Body of pancreas (tissue), 4 donors: ENCODE results near the gene UCHL3.

Experiments
- CTCF ChIP-seq, 7 experiments: fragments of 450-650 bp in 4 of 7; fragments of 200-600 bp in 3 of 7; sonication (generic) in 3 of 7; IDR thresholded peaks; one replicate each; pipeline ENCODE4 v1.5.1; 2016 to 2019; ENCODE audit warnings: antibody characterized with exemption in 7 of 7
- POLR2A ChIP-seq, 3 donors: fragments of 450-650 bp; IDR thresholded peaks; one replicate each; pipeline ENCODE4 v1.6.1; 2016; ENCODE audit warnings: antibody characterized with exemption in 3 of 3, mild to moderate bottlenecking in 2 of 3

- TF ChIP-seq CTCF (IDR thresholded peaks at IDR 0.05) (no peak), POLR2A (IDR thresholded peaks at IDR 0.05) (no peak)
Observed at GRCh38 chr13:75556961-75557360, 7.4 kb downstream of the UCHL3 start.
